Measurements from ENCODE around the gene MRRF.

Gene MRRF, protein sequence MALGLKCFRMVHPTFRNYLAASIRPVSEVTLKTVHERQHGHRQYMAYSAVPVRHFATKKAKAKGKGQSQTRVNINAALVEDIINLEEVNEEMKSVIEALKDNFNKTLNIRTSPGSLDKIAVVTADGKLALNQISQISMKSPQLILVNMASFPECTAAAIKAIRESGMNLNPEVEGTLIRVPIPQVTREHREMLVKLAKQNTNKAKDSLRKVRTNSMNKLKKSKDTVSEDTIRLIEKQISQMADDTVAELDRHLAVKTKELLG

DNA sequence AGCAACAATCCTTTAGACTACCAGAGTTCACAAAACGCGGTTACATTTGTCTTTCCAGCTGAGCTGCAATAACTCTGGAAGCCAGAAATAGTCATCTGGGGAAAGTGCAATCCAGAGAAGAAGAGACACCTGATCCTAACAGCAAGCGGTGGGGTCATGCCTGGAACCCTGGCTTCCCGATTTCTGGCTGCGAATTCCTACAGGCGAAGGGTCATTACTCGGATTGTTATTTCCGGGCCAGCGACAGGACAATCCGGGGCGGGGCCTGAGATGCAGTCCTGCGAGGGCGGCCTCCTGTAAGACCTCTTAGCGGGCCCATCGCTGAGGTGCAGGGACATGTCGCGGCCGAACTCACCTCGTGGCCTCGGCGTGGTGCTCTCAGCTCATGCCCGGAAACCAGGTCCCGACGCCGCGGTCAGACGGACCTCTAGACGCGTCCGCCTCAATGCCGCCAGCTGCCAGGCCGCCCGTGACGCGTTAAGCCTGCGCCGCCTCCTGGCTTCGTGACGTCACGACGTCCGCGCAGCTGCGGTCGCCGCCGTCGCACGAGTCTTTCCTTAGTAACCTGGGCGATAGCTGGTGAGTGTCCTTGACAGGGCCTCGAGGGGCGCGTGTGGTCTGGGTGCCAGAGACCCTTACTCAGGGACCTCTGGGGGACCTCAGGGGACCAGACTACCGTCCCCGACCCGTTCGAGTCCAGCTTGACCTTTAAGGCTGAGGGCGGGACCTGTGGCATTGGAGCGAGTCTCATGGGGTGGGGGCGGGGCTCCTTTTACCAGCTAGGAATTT, at the start of gene MRRF, which contains the start of gene RBM18:
Gene MRRF, plus strand, starts transcription at position 523 of the 789 bp plus-strand sequence. CDS start 6,010 bp downstream, outside the sequence.
Gene RBM18, minus strand, starts transcription at position 481 of the 789 bp plus-strand sequence. CDS start 3,348 bp downstream, outside the sequence.
- DNase-seq (ENCODE audit: low spot score): peak; percentile 81

DNA sequence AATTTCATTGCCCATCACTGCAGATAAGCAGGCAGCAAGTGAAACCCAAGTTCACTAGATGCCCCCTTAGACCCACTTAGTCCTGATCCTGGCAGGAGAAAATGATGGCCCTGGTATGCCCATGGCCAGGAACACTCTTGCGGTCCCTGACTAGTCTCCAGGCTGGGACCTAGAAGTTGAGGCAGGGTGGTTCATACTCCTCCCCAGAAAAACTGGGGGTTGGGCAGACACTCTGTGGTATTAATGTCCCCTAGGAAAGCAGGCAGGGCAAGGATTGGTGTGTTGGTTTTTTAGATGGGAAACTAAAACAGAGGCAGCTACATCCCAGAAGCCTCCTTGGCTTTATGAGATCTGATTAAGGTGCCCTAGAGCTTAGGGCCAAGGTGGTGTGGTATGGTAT, 49.0 kb upstream of the MRRF start:
- DNase-seq (ENCODE audit: low spot score): no peak

DNA sequence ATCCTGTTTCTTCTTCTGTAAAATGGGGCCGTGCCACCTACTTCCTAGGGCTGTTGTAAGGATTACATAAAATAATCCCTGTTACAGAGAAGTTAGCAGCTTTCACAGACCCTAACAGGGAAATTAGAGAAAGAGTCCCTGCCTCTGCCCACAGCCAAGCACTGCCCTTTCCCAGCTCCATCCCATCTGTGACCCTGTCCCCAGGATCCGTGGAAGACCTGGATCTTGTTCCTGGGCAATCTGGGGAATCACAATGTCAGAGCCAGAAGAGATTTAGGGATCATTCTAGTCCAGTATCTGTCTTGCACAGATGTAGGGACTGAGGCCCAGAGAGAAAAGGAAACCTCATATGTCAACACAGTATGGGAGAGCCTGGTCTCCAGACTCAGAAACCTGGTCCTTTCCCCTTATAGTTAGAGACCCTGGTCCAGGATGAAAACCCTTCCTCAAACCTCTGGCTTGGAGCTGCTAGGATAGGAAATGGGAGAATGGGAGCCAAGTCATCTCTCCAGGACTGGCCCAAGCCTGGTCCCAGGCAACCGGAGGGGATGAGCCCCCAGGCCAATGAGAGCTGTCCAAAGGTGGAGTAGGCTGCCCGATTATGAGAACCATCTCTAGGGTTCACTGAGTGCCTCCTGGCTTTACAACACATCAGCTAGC, 48.4 kb upstream of the MRRF start:
- DNase-seq (ENCODE audit: low spot score): no peak

DNA sequence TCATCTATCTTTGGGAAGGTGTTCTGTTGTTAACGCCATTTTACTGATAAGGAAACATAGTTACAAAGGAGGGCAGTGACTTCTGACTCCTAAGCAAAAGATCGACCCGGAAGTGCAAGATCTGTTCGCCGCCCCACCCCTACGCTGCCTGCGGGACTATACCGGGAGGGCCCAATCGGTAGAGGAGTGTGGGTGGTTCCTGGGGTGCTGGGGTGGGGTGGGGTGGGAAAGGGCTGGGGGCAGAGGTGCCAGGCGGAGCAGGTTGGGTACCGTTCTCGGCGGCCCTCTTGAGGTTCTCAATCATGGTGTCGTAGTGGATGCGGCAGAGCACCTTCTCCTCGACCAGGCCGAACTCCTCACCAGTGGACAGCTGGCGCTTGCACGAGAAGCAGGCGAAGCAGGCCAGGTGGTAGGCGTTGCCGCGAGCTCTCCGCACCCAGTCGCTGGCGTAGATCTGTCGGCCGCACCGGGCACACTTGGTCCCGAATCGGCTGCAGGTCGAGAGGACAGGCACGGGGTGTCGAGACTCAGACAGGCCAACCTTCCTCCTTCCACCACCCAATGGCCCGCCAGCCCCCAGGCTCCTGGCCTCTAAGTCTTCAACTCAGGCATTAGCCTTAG, 47.8 kb upstream of the MRRF start:
- no peak for DNase-seq (ENCODE audit: low spot score)

DNA sequence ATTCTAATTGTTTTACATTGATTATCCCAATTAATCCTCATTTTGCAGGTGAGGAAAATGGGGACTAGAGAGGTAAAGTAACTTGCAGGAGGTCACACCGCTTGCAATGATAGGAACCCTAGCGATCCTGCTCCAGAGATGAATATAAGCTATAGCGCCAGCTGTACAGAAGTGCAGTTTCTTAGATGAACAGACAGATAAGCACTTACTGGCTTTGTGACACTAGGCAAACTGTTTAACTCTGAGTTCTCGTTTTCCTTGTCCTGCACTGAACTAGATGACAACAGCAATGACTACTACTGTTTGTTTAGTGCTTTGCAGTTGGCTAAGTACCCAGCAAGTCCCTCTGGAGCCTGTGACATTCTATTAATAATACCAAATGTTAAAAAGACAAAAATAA, 47.0 kb upstream of the MRRF start:
- no peak for DNase-seq (ENCODE audit: low spot score)

DNA sequence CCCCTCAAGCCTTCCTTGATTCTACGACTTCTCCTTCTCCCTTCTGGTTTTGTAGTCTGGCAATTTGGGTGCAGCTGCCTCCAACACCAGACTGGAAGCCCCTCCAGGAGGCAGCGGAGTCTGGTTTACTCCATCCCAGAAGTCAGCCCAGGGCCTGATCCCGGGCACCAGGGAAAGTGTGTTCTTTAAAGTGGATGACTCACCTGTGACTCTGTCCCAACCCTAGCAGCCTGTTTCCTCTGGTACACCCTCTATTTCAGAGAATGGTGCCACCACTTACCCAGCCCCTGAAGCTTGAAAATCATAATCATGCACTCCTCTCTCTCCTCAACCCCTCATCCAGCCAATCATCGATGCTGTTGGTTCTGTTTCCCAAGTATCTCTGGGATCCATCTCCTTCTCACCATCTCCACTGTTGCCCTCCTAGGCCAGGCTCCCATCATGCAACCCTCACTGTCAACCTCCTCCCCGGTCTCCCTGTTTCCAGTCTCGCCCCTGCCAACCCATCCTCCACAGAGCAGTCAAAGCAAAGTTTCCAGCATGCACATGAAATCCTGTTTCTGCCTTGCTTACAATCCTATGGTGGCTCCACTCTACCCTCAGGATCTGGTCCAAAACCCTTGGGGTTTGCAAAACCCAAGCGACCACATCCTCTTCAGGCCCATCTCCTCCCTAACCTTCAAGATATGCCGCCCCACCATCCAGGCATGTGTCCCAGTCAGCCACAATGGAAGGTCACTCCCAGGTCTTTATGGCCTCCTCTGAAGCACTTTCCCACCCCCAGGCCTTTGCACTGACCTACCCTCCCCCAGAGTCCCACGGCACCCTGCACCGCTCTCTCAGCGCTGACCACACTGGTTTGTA, 46.4 kb upstream of the MRRF start:
- DNase-seq (ENCODE audit: low spot score): no peak

DNA sequence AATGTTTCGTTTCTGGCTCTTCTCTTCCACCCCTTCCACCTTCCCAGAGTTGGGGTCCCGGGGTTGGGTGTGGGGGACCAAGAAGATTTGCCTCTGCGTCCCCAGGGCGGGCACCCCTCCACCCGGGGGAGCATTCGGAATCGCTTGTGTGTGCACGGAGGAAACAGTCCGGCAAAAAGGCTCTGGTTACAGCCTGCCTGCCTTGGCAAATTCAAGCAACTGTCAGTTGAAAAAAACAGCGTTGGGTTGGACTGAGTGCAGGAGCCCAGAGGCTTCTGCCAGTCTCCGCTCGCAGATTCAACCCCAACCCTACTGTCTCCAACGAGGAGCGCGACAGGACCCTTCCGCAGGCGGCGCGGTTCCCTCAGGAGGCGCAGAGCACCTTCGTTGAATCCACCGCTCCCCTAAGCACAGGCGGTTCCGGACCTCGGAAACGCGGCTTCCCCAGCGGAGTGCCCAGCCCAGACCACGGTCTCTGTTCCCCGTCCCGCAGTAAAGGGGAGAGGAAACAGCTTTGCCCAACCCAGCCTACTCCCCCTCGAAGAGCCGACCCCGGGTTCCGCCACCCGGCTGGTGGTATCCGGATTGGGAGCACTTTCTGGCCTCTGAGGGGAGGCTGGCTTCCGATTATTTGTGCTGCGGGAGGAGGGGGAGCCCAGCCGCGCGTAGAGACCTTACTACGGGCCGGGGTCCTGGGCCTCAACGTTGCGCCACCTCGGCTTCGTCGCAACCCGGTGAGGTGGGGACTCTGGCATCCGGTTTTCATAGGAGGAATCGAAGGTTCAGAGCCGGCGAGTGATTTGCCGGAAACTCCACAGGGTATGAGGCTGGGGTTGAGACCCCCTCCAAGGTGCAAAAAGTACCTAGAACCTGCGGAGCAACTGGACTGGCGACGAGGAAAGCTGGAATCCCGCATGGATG, 45.5 kb upstream of the MRRF start:
- DNase-seq (ENCODE audit: low spot score): no peak

DNA sequence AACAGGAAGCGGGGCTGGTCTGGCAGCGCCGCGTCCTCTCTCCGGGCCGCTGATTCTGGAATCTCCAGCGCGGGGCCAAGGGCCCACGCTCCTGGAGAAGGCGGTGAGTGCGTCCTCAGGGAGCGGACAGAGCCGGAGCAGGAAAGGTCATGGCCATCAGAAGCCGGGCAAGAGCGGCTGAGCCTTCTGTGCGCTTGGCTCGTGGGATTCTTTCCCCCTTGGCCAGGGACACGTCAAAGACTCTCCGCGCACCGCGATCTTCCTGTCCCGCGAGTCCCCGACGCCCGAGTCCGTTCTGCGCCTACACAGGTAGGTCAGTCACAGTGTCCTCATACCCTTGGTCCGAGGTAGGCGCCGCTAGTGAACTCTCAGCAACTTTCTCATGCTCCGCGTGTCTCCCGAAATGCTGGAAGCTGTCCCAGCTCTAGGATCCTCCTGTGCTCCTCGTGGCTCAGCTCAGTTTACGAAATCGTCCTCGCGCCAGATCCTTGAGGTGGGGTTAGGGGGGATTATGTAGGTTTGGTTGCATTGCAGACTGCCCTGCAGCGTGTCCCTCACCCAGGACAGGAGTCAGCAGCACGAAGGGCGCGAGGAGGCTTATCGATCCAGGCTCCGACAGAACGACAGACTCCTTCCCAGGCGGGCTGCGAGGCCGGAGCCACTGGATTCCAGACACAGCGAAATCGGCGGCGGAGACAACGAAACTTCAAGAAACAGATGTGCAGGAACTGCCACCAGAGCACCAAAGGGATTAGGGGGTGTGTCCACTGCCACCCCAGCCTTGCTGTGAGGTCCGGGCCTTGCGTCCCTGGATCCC, 44.6 kb upstream of the MRRF start:
- no peak for DNase-seq (ENCODE audit: low spot score)

DNA sequence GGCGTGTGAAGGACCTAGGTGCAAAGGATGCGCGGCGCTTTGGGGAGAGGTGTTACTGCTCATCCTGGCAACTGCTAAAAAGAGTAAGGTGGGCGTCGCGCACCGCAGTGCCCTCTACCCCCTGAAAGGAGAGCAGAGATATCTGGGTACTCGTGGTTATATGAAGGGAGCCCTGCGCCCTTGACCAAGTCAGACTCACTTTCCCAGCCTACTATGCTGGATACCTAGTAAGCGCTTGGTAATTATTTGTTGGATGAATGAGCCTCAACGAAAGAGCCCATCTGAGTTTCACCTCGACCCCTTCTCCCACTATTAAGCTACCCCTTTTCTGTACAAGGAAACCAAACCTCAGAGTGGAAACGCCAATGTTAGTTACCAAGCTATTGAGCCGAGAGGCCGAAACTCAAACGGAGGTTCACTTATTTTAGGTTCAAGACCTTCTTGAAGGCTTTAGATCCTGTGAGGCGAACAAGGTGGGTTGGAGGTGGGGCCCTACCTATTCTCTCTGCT, 44.0 kb upstream of the MRRF start:
- DNase-seq (ENCODE audit: low spot score): no peak

DNA sequence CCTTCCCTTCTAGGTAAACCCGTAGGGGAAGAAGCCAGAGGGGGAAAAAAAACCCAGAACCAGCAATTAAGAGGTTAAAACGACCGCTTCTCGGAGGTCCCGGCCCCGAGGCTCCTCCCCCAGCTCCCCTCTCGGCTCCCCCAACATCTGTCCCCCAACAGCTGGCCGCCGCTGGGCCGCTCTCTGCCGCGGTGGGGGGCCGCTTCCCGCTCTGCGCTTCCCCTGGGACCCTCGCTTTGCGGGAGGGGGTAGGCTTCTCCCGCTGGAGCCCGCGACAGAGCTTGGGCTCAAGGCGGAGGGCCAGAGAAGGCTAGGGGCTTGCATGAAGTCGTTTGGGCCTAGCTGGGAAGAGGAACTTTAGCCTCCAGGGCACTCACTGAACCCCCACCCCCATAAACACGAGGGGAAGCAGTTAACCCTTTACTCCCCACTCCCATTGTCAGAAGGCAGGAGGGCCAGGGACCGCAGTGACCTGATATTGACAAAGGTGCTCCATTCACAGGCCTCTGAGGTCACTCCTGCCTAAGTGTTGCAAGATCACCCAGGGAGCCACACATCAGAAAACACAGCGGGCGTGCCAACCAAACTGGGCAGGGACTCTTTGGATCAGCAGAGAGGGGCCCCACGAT, 43.4 kb upstream of the MRRF start:
- DNase-seq (ENCODE audit: low spot score): no peak

DNA sequence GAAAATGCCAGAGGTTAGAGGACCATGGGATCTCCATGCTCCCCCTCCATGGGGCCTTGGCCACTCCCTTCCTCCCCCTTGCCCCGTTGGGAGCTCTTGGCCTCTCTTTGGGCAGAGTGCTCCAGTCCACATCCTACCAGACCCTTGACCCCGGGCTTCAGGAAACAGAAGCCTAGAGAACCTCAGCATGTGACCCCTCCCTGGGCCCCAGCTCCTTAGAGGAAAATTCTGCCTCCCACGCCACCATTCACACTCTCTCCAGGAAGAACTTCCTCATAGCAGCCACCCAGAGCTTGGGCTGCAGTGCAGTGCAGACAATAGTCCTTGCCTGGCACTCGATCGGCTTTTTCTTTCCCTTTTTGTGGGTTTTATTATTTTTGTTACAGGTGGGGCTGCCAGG, 41.9 kb upstream of the MRRF start:
- DNase-seq (ENCODE audit: low spot score): no peak

DNA sequence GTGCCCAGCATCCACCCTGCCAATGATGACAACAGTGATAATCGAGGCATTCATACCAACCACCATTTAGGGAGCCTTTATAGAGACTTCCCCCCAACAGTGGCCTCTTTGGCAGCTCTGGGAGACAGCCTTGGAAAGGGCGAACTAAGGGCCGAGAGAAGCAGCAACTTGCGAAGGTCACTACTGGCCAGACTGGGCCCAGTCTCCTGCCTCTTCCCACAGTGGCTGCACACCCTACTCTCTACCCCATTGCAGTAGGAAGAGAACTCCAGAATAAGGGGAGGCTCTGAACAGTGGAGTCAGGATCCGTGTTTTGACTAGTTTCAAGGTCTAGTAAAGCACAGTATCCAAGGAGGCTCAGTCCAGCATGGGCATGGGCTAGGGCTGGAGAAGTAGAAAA, 41.2 kb upstream of the MRRF start:
- no peak for DNase-seq (ENCODE audit: low spot score)

DNA sequence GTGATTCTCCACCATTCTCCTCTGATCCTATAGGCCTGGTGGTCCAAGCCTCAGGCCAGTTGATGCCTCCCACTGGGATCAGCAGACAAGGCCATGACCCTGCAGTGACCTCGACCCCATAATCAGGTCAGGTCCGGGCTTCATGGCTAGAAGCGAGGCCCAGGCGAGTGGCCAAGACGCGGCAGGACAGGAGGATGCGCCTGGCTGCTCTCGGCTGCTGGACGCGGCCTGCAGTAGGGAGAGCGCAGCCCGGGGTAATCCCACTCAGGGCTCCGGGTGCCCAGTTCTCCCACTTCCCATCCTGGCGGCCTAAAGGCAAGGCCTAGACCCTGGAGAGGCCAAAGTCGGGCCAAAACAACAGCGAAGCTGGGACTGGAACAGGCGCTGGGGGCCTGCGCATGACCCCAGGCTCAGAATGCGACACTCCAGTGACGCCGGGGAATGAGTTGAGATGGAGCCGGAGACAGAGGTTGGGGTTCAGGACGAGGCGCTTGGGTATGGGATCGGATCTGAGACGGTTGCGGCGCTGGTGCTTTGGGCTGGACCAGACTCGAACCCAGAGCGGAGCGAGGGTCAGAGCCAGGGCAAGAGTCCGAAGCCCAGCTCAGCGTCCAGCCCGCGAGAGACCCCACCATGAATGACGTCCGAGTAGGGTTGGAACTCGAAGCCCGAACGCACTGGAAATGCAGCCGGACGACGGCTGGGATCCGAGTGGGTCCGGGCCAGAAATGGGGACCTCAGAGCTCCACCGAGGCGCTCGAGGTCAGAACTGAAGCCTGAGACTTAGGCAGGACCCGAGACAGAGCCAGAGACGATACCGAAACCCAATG, 39.2 kb upstream of the MRRF start:
- no peak for DNase-seq (ENCODE audit: low spot score)

DNA sequence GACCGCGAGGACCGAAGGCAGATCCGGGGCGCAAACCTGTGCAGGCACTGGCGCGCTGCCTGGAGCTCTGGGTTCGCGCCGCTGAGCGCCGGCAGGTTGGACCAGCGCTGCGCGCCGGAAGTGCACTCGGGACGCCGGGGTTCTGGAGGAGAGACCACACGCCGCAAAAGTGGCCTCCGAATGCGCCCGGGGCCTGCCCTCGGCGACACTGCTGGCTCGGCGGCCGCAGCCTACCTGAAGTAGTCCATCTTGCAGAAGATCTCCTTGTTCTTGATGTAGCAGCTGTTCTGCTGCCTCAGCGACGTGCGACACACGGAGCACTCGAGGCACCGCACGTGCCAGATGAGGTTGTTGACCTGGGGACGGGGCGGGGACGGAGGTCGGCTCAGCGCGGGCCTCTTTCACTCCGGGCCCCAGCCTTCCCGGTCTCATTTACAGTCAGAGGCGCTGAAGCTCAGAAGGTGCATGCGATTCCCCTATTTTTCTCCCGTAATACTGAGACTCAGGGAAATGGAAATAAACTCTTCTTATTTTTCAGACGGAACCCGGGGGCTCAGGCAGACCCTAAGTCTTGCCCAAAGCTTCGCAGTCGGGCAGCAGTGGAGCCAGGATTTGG, 38.4 kb upstream of the MRRF start:
- DNase-seq (ENCODE audit: low spot score): no peak

DNA sequence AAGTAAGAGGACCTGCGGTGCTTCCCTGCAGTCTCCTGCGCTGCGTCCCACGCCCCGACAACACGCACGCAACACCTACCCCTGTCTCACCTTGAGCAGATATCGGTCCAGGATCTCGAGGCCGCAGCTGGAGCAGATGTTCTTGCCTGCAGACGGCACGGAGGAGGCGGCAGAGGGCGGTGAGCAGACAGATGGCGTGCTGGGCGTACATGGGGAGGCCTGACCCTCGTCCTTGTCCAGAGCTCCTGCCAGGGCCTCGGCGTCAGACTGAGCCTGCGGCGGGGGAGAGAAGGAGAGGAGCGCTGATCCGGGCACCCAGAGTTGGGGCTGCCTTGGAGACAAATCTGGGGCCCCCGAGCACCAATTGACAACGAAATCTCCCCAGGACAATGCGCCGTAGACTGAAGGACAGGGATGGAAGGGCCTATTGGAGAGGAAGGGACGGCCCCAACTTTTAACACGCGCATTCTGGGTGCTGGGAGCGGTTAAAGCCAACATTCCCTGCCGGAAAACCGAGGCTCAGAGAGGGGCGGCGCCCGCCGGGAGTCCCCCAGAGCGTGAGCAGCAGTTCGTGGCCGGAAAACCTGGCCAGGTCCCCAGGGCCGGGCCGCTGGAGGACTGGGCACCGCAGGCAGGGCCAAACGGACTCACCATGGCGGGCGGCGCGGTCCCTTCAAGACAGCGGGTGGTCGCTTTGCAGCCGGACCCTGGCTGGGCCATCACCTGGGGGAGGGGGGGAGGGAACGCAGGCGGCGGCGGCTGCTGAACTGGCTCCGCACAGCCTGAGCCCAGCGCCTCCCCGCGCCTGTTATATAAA, 37.7 kb upstream of the MRRF start:
- no peak for DNase-seq (ENCODE audit: low spot score)

DNA sequence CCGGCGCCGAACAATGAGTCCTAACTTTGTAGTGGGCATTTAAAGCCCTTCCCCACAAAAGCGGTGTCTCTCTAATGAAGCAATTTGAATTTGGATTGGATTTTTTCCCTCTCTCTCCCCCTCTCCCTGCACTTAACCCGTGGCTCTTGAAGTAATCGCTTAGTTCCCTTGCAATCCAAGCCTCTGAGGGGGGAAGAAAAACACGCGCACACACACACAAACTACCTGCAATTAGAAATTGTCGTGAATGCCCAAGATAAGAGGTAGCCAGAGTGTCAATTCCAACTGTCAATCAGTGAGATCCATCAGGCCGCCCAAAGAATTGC, 37.1 kb upstream of the MRRF start:
- no peak for DNase-seq (ENCODE audit: low spot score)

DNA sequence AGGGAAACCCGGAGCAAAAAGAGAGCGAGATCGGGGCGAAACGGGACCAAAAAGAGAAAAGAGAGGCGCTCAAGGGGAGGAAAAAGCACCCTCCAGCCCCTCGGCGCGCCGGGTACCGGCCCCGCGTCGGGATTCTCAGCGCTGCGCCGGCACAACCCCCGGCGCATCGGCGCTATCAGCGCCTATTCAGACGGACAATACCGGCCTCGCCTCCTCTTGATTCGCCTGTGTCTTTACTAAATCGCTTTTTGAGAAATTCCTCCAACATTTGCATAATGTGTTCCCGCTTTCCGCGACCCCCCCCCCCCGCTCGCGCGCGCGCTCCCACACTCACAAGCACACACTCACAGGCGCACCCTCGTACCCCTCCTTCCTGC, 36.5 kb upstream of the MRRF start:
- no peak for DNase-seq (ENCODE audit: low spot score)

Data from globus pallidus (tissue), 1 donor.